ENCODE measurements around the gene FGFBP1.
"Not testable (repeated sequence)": the region's sequence is repeated elsewhere in the genome, so short reads cannot be mapped to it uniquely, and the experiment has no call there.

Gene FGFBP1

GRCh38 chr4:15921592-15921932 lies 17.0 kb downstream of the FGFBP1 start:
- no peaks in the 10 kb centered on the region for H3K9me3 ChIP-seq (ENCODE audit: severe bottlenecking)
- no peaks in the 10 kb centered on the region for H3K27me3 ChIP-seq (ENCODE audit: insufficient read depth, low read depth, severe bottlenecking)
- H3K27ac ChIP-seq, result no peak overlapping the region
- no peak overlapping the region for H3K4me3 ChIP-seq (ENCODE audit: low read depth, low read length)
- DNase-seq, result no peak
- TF ChIP-seq CTCF (IDR thresholded peaks at IDR 0.05; ENCODE audit: low read depth, low read length), result no peak
- H3K36me3 ChIP-seq, result no peaks in the 10 kb centered on the region

GRCh38 chr4:15920723-15921591 lies 17.6 kb downstream of the FGFBP1 start:
- no peak for DNase-seq

DNA sequence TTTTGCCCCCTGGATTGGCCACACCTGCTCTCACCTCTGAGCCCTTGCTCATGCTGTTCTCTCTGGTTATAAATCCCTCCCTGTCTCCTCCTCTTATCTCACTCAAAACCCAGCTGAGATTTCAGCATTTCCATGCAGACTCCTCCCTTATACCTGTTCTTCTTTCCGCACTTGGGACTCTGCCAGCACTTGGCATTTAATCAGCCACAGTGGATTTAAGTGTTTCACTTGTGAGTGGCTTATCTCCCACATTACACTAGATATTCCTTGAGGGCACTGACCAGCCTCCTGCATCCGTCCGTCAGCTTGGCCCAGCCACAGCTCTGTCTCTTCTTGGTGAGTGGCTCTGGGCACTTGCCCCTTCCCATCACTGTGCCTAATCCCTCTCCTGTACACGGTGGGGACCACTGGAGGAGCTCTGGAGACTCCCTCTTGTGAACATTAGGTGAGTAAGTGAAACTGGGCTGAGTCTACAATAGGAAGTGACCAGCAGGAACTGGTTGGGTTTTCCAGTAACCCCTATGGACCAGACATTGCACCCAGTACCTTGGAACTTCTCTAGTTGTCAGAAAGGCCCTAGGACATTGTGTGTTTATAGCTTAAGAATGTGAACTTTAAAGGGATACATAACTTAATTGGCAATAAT lies 19.9 kb downstream of the FGFBP1 start:
- no peak overlapping the region for H3K4me3 ChIP-seq (ENCODE audit: low read depth, low read length)
- H3K9me3 ChIP-seq (ENCODE audit: severe bottlenecking), result no peaks in the 10 kb centered on the region
- no peak for TF ChIP-seq CTCF (IDR thresholded peaks at IDR 0.05; ENCODE audit: low read depth, low read length)
- DNase-seq, result no peak
- no peaks in the 10 kb centered on the region for H3K36me3 ChIP-seq
- H3K27me3 ChIP-seq (ENCODE audit: insufficient read depth, low read depth, severe bottlenecking), result no peaks in the 10 kb centered on the region
- no peak overlapping the region for H3K27ac ChIP-seq

More at GRCh38 chr4:15920723-15921591, 17.6 kb downstream of the FGFBP1 start:
- no peak overlapping the region for H3K4me3 ChIP-seq (ENCODE audit: low read depth, low read length)
- H3K9me3 ChIP-seq (ENCODE audit: severe bottlenecking), result no peaks in the 10 kb centered on the region
- no peak for TF ChIP-seq CTCF (IDR thresholded peaks at IDR 0.05; ENCODE audit: low read depth, low read length)
- H3K36me3 ChIP-seq, result no peaks in the 10 kb centered on the region
- H3K27ac ChIP-seq, result no peak overlapping the region
- H3K27me3 ChIP-seq (ENCODE audit: insufficient read depth, low read depth, severe bottlenecking), result no peaks in the 10 kb centered on the region

GRCh38 chr4:15917297-15917696 lies 21.2 kb downstream of the FGFBP1 start:
- no peak for DNase-seq
- no peak for TF ChIP-seq CTCF (IDR thresholded peaks at IDR 0.05; ENCODE audit: low read depth, low read length)
- H3K27ac ChIP-seq, result no peak overlapping the region
- no peak overlapping the region for H3K4me3 ChIP-seq (ENCODE audit: low read depth, low read length)
- H3K36me3 ChIP-seq, result no peaks in the 10 kb centered on the region
- no peaks in the 10 kb centered on the region for H3K9me3 ChIP-seq (ENCODE audit: severe bottlenecking)
- no peaks in the 10 kb centered on the region for H3K27me3 ChIP-seq (ENCODE audit: insufficient read depth, low read depth, severe bottlenecking)

GRCh38 chr4:15916358-15916757 lies 22.2 kb downstream of the FGFBP1 start:
- not testable (repeated sequence) for H3K4me3 ChIP-seq (ENCODE audit: low read depth, low read length); H3K27me3 ChIP-seq (ENCODE audit: insufficient read depth, low read depth, severe bottlenecking); H3K9me3 ChIP-seq (ENCODE audit: severe bottlenecking); H3K36me3 ChIP-seq; H3K27ac ChIP-seq; DNase-seq

GRCh38 chr4:15914736-15915135 lies 23.8 kb downstream of the FGFBP1 start:
- DNase-seq, result no peak
- no peak overlapping the region for H3K27ac ChIP-seq
- TF ChIP-seq CTCF (IDR thresholded peaks at IDR 0.05; ENCODE audit: low read depth, low read length), result no peak
- H3K36me3 ChIP-seq, result no peaks in the 10 kb centered on the region
- H3K27me3 ChIP-seq (ENCODE audit: insufficient read depth, low read depth, severe bottlenecking), result no peaks in the 10 kb centered on the region
- H3K9me3 ChIP-seq (ENCODE audit: severe bottlenecking), result no peaks in the 10 kb centered on the region
- H3K4me3 ChIP-seq (ENCODE audit: low read depth, low read length), result no peak overlapping the region

Measured in WERI-Rb-1 (cell line).